ENCODE results near the gene NLN. TPM values are rescaled to one million over a fixed set of nuclear protein-coding genes. Genes with fewer than 3 reads are reported as not detected.
"Not testable (repeated sequence)": the region's sequence is repeated elsewhere in the genome, so short reads cannot be mapped to it uniquely, and the experiment has no call there.

Gene NLN
- total RNA-seq, 1 donor from 2014 or later: 47.2 TPM

DNA sequence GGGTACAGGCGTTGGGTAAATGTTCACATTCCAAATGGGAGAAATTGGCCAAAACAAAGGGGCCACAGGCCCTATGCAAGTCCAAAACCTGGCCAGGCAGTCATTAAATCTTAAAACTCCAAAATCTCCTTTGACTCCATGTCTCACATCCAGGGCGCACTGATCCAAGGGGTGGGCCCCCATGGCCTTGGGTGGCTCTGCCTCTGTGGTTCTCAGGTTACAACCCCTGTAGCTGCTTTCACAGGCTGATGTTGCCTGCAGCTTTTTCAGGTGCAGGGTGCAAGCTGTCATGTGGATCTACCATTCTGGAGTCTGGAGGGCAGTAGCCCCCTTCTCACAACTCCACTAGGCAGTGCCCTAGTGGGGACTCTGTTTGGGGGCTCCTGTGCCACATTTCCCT, 44.8 kb downstream of the NLN start:
- Mint-ChIP-seq H3K27ac (no peak overlapping the region), H3K9me3 (peaks cover 5% of the 10 kb centered on the region), H3K27me3 (no peaks in the 10 kb centered on the region), H3K4me3 (no peak overlapping the region), H3K4me1 (ENCODE audit: unreplicated experiment) (no peaks in the 10 kb centered on the region), H3K36me3 (peaks cover 31% of the 10 kb centered on the region)
- TF ChIP-seq, protein P1, sequence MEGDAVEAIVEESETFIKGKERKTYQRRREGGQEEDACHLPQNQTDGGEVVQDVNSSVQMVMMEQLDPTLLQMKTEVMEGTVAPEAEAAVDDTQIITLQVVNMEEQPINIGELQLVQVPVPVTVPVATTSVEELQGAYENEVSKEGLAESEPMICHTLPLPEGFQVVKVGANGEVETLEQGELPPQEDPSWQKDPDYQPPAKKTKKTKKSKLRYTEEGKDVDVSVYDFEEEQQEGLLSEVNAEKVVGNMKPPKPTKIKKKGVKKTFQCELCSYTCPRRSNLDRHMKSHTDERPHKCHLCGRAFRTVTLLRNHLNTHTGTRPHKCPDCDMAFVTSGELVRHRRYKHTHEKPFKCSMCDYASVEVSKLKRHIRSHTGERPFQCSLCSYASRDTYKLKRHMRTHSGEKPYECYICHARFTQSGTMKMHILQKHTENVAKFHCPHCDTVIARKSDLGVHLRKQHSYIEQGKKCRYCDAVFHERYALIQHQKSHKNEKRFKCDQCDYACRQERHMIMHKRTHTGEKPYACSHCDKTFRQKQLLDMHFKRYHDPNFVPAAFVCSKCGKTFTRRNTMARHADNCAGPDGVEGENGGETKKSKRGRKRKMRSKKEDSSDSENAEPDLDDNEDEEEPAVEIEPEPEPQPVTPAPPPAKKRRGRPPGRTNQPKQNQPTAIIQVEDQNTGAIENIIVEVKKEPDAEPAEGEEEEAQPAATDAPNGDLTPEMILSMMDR (conservative IDR thresholded peaks at IDR 0.05): no peak
- no peak for DNase-seq (ENCODE audit: extremely low spot score, unreplicated experiment)

GRCh38 chr5:65767565-65767964, 45.6 kb downstream of the NLN start:
- no peak overlapping the region for H3K4me3 Mint-ChIP-seq
- H3K4me1 Mint-ChIP-seq (ENCODE audit: unreplicated experiment): no peaks in the 10 kb centered on the region
- TF ChIP-seq, protein P1 (conservative IDR thresholded peaks at IDR 0.05): no peak
- peaks cover 31% of the 10 kb centered on the region for H3K36me3 Mint-ChIP-seq
- DNase-seq (ENCODE audit: extremely low spot score, unreplicated experiment): no peak
- no peaks in the 10 kb centered on the region for H3K27me3 Mint-ChIP-seq
- H3K9me3 Mint-ChIP-seq: peaks cover 5% of the 10 kb centered on the region
- no peak overlapping the region for H3K27ac Mint-ChIP-seq

DNA sequence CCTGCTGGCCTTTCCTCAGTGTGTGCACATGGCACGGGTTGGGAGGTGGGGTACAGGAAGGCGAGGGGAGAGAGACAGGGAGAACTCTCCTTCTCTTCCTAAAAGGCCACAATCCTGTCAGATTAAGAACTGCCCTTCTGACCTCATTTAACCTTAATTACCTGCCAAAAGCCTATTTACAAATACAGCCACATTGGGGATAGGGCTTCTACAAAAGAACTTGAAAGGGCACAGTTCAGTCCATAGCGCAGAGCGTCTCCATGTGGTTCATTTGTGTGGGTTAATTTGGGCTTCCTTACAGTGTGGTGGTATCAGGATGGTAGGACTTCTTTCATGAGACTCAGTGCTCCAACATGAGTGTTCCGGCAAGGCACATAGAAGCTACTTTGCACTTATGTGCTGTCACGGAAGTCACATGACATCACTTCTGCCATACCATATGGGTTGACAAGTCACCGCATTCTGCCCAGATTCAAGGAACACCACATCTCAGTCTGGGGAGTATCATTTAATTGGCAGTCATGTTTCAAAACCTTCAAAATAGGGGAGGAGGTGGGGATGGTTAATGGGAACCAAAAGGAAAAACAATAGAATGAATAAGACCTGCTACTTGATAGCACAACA, 46.8 kb downstream of the NLN start:
- peaks cover 27% of the 10 kb centered on the region for H3K36me3 Mint-ChIP-seq
- no peak for DNase-seq (ENCODE audit: extremely low spot score, unreplicated experiment)
- H3K4me1 Mint-ChIP-seq (ENCODE audit: unreplicated experiment): peaks cover under 1% of the 10 kb centered on the region
- no peaks in the 10 kb centered on the region for H3K27me3 Mint-ChIP-seq
- no peak overlapping the region for H3K27ac Mint-ChIP-seq
- no peak overlapping the region for H3K4me3 Mint-ChIP-seq
- TF ChIP-seq, protein P1 (conservative IDR thresholded peaks at IDR 0.05): no peak
- H3K9me3 Mint-ChIP-seq: peaks cover 5% of the 10 kb centered on the region

DNA sequence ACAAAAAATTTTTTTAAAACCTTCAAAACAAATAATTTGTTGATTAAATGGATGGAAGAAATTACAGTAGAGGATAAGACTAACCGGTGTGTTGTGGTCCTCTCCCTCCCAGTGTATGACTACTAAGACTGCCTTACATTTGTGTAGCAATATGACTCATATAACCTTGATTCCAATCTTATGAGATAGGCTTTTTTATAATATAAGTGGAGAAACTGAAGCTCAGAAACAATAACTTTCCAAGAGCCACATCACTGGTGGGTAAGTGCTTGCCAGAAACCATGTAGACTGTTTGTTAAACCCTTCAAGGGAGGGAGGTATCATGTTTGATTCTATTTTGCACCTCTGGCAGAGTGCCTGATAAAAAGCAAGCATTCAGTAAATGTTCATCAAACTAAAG, 47.5 kb downstream of the NLN start:
- no peak for DNase-seq (ENCODE audit: extremely low spot score, unreplicated experiment)
- no peak overlapping the region for H3K4me3 Mint-ChIP-seq
- no peak overlapping the region for H3K27ac Mint-ChIP-seq
- H3K27me3 Mint-ChIP-seq: no peaks in the 10 kb centered on the region
- H3K9me3 Mint-ChIP-seq: peaks cover 5% of the 10 kb centered on the region
- H3K4me1 Mint-ChIP-seq (ENCODE audit: unreplicated experiment): peaks cover 5% of the 10 kb centered on the region
- TF ChIP-seq, protein P1 (conservative IDR thresholded peaks at IDR 0.05): no peak
- peaks cover 27% of the 10 kb centered on the region for H3K36me3 Mint-ChIP-seq

DNA sequence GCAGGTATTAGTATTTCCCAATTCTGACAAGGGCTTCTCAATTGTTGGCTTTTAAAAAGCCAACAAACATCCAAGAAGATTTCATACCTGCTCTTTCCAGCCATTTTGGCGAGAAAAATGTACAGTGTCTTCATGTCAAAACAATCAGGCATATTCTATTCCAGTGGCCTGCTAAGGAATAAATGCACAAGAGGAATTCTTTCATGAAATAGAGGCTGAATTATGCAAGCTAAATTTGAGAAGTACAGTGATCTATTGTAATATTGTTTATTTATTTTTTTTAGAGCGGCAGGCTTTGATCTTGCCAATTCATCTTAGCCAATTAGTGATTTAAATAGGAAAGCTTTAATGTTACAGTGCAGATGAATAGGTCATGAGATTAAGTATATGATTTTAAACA, 49.3 kb downstream of the NLN start:
- Mint-ChIP-seq H3K4me3 (no peak overlapping the region), H3K4me1 (ENCODE audit: unreplicated experiment) (peaks cover 5% of the 10 kb centered on the region), H3K27me3 (no peaks in the 10 kb centered on the region), H3K27ac (no peak overlapping the region), H3K9me3 (peaks cover 5% of the 10 kb centered on the region), H3K36me3 (peaks cover 19% of the 10 kb centered on the region)
- no peak for DNase-seq (ENCODE audit: extremely low spot score, unreplicated experiment)
- TF ChIP-seq, protein P1 (conservative IDR thresholded peaks at IDR 0.05): no peak

DNA sequence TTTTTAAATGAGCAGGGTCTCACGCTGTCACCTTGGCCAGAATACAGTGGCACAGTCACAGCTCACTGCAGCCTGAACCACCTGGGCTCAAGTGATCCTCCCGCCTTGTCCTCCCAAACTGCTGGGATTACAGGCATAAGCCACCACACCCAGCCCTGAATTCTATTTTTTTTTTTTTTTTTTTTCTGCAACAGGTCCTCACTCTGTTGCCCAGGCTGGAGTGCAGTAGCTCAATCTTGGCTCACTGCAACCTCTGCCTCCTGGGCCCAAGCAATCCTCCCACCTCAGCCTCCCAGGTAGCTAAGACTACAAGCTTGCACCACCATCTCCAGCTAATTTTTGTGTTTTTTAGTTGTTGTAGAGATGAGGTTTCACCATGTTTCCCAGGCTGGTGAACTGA, 51.0 kb downstream of the NLN start:
- not testable (repeated sequence) for H3K4me3 Mint-ChIP-seq; H3K4me1 Mint-ChIP-seq (ENCODE audit: unreplicated experiment); H3K36me3 Mint-ChIP-seq; DNase-seq (ENCODE audit: extremely low spot score, unreplicated experiment); H3K27me3 Mint-ChIP-seq; H3K9me3 Mint-ChIP-seq; H3K27ac Mint-ChIP-seq

All from type B pancreatic cell (in vitro differentiated cells).